ENCODE data around the gene PSORS1C2.

PSORS1C2 gene

DNA sequence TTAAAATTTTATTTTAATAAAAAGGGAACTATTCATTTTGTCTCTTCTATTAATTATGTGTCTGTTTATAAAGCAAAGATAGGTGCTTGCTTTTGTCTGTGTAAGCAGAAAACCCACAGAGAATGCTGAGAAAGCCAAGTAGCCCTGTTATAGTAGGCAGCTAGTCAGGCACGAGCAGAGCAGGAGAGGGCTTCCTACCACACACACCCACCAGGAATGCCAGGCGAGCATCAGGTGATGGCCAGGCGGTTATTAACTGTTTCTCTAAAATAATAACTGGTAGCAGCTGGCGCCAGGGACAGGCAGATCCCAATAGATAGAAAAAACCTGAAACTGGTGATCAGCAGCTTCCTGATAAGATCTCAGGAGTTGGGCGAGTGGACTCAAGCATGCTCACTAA lies 42.2 kb downstream of the PSORS1C2 start:
- Histone ChIP-seq H3K9me3 (no peaks in the 10 kb centered on the region), H3K4me1 (peaks cover 9% of the 10 kb centered on the region; the same call in 1 of the 2 replicates), H3K4me3 (ENCODE audit: low read depth, low read length) (no peak overlapping the region), H3K27me3 (no peaks in the 10 kb centered on the region), H3K36me3 (no peaks in the 10 kb centered on the region)
- no peak for DNase-seq
- TF ChIP-seq, protein P1, sequence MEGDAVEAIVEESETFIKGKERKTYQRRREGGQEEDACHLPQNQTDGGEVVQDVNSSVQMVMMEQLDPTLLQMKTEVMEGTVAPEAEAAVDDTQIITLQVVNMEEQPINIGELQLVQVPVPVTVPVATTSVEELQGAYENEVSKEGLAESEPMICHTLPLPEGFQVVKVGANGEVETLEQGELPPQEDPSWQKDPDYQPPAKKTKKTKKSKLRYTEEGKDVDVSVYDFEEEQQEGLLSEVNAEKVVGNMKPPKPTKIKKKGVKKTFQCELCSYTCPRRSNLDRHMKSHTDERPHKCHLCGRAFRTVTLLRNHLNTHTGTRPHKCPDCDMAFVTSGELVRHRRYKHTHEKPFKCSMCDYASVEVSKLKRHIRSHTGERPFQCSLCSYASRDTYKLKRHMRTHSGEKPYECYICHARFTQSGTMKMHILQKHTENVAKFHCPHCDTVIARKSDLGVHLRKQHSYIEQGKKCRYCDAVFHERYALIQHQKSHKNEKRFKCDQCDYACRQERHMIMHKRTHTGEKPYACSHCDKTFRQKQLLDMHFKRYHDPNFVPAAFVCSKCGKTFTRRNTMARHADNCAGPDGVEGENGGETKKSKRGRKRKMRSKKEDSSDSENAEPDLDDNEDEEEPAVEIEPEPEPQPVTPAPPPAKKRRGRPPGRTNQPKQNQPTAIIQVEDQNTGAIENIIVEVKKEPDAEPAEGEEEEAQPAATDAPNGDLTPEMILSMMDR (IDR thresholded peaks at IDR 0.05; ENCODE audit: low read depth, low read length) = no peak

DNA sequence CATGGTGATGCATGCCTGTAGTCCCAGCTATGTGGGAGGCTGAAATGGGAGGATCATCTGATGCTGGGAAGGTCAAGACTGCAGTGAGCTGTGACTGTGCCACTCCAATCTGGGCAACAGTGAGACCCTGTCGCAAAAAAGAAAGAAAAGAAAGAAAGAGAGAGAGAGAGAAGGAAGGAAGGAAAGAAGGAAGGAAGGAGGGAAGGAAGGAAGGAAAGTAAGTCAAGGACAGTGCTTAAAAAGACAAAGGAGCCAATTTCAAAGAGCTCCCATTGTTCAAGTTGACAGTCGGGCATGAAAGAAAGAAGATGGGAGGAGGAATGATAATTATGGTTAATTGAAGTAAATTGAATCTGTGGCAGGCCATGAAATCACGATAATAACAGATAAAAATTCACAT lies 42.7 kb downstream of the PSORS1C2 start:
- Histone ChIP-seq H3K4me1 (peaks cover 9% of the 10 kb centered on the region; the same call in 1 of the 2 replicates), H3K9me3 (no peaks in the 10 kb centered on the region), H3K27me3 (no peaks in the 10 kb centered on the region), H3K4me3 (ENCODE audit: low read depth, low read length) (no peak overlapping the region), H3K36me3 (no peaks in the 10 kb centered on the region)
- DNase-seq = no peak
- TF ChIP-seq, protein P1 (IDR thresholded peaks at IDR 0.05; ENCODE audit: low read depth, low read length) = no peak

DNA sequence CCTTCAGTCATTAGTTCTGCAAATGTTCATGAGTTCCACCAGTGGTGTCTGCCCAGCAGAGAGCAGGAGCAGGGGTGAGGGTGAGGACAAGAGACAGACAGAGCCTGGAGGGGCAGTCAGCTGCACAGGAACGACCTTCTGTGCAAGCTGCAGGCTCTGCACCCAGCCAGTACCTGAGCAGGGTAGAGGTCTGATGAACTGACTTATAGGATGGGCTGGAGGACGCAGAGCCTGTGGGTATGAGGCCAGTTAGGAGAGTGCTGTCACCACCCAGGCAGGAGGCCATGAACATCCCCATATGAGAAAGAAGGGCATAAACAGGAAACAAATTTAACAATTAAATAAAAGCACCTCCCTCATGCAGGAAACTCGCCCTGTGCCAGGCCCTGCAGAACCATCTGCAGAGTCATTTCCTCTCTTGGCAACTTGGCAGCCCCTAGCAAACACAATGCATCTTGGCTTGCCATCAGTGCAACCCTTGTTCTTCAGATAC lies 44.4 kb downstream of the PSORS1C2 start:
- Histone ChIP-seq H3K4me3 (ENCODE audit: low read depth, low read length) (no peak overlapping the region), H3K4me1 (peaks cover 9% of the 10 kb centered on the region; the same call in 1 of the 2 replicates), H3K36me3 (no peaks in the 10 kb centered on the region), H3K27me3 (no peaks in the 10 kb centered on the region), H3K9me3 (no peaks in the 10 kb centered on the region)
- TF ChIP-seq, protein P1 (IDR thresholded peaks at IDR 0.05; ENCODE audit: low read depth, low read length) = no peak
- no peak for DNase-seq

DNA sequence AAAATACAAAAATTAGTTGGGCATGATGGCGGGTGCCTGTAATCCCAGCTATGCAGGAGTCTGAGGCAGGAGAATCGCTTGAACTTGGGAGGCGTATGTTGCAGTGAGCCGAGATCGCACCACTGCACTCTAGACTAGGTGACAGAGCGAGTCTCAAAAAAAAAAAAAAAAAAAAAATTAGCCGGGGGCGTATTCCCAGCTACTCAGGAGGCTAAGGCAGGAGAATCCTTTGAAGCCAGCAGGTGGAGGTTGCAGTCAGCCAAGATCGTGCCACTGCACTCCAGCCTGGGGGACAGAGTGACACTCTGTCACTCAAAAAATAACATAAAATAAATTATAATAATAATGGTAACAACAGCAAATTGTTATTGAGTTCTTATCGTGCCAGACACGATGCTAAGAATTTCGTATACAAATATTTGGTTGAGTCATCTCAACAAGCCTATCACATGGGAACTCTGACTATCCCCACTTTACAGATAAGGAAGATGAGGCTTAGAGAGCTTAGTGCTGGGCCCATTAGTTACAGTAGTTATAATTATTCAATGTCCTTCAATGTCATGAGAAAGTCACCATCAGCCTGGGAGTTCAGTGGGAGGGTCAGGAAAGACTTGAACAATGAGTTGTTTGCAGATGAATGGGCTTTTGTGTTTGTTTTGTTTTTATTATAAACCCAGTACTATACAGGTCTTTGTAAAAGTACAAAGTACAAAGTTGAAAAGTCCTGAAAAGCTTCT lies 45.9 kb downstream of the PSORS1C2 start:
- no peak for DNase-seq
- H3K27me3 ChIP-seq = no peaks in the 10 kb centered on the region

DNA sequence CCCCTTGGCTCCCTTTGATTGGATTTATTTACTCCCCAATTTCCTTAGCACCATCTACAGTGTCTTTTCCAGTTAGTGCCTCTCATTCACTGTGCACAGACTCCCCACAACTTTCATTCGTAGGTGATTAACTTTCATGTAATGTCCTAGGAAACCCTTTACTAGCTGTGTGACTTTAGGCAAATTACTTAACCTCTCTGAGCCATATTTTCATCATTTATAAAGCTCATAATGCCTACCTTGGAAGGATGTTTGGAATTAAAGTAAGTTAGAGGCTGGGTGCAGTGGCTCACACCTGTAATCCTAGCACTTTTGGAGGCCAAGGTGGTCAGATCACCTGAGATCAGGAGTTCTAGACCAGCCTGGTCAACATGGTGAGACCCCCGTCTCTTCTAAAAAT lies 46.6 kb downstream of the PSORS1C2 start:
- Histone ChIP-seq H3K27me3 (no peaks in the 10 kb centered on the region), H3K4me1 (peaks cover 10% of the 10 kb centered on the region; the same call in 1 of the 2 replicates), H3K4me3 (ENCODE audit: low read depth, low read length) (no peak overlapping the region), H3K9me3 (no peaks in the 10 kb centered on the region), H3K36me3 (no peaks in the 10 kb centered on the region)
- TF ChIP-seq, protein P1 (IDR thresholded peaks at IDR 0.05; ENCODE audit: low read depth, low read length) = no peak
- DNase-seq = no peak

More for the DNA sequence above, 45.9 kb downstream of the PSORS1C2 start:
- H3K36me3 ChIP-seq = no peaks in the 10 kb centered on the region
- TF ChIP-seq, protein P1 (IDR thresholded peaks at IDR 0.05; ENCODE audit: low read depth, low read length) = no peak
- H3K4me3 ChIP-seq (ENCODE audit: low read depth, low read length) = no peak overlapping the region
- no peaks in the 10 kb centered on the region for H3K9me3 ChIP-seq
- H3K4me1 ChIP-seq = peaks cover 9% of the 10 kb centered on the region; the same call in 1 of the 2 replicates

DNA sequence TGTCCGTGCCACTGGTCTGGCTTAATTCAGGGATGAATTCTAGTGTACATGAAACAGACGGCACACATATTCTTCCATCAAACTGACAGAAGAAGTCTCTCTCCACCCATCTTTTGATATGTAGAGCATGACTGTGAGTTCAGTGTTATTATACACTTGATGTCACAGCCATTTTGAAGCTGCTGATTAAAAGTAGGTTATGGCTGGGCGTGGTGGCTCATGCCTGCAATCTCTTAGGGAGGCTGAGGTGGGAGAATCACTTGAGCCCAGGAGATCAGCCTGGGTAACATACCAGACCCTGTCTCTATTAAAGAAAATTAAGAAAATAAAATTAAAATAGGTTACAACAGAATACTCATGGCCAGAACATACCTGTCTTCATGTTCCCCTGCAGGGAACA lies 47.2 kb downstream of the PSORS1C2 start:
- H3K4me1 ChIP-seq = peaks cover 12% of the 10 kb centered on the region; the same call in 1 of the 2 replicates
- H3K36me3 ChIP-seq = no peaks in the 10 kb centered on the region
- H3K9me3 ChIP-seq = no peaks in the 10 kb centered on the region
- TF ChIP-seq, protein P1 (IDR thresholded peaks at IDR 0.05; ENCODE audit: low read depth, low read length) = no peak
- no peaks in the 10 kb centered on the region for H3K27me3 ChIP-seq
- H3K4me3 ChIP-seq (ENCODE audit: low read depth, low read length) = no peak overlapping the region
- no peak for DNase-seq

All from BE2C (cell line).